ENCODE data around the gene TTLL13. TPM values are rescaled to one million over a fixed set of nuclear protein-coding genes. Genes with fewer than 3 reads are reported as not detected.

The TTLL13 gene
- total and polyA plus RNA-seq, 2 of the 4 experiments (the other 2 are of a cell fraction), result 0.10 TPM; not detected in 1

Small RNA genes within 50 kb of the gene (microRNA-seq; reads per million reads assigned to microRNA genes)
- gene AC091167.3 (ENCODE audit: insufficient read depth, insufficient read length), result not detected
- gene RN7SL736P (ENCODE audit: insufficient read depth, insufficient read length), result not detected

Small RNA genes within 50 kb of the gene (small RNA-seq; reads per million reads assigned to genes)
- gene AC091167.3 (0 reads per million in 5 experiments), gene RN7SL736P (0 reads per million in 5 experiments)

Other genes starting within 250 kb of the TTLL13 start
- gene ZNF710, start 248.2 kb upstream of the TTLL13 start, total RNA-seq (2012; rRNA removed), result 8.2 and 8.9 TPM in 2 replicates
- gene ZNF710, start 248.2 kb upstream of the TTLL13 start, polyA plus RNA-seq (2012; rRNA removed), result 7.6 and 9.2 TPM in 2 replicates
- 87.2 and 118 TPM in 2 replicates for gene IDH2, start 147.1 kb upstream of the TTLL13 start, total RNA-seq (2012; rRNA removed)
- gene IDH2, start 147.1 kb upstream of the TTLL13 start, polyA plus RNA-seq (2012; rRNA removed), result 84.2 and 84.9 TPM in 2 replicates
- 5.0 and 6.9 TPM in 2 replicates for gene SEMA4B, start 48.2 kb upstream of the TTLL13 start, total RNA-seq (2012; rRNA removed)
- gene SEMA4B, start 48.2 kb upstream of the TTLL13 start, polyA plus RNA-seq (2012; rRNA removed), result 22.5 and 27.5 TPM in 2 replicates
- 29.4 and 31.5 TPM in 2 replicates for gene CIB1, start 15.6 kb upstream of the TTLL13 start, total RNA-seq (2012; rRNA removed)
- gene CIB1, start 15.6 kb upstream of the TTLL13 start, polyA plus RNA-seq (2012; rRNA removed), result 94.1 and 102 TPM in 2 replicates
- 3.9 and 4.1 TPM in 2 replicates for gene GDPGP1, start 15.3 kb upstream of the TTLL13 start, total RNA-seq (2012; rRNA removed)
- 1.3 and 2.3 TPM in 2 replicates for gene GDPGP1, start 15.3 kb upstream of the TTLL13 start, polyA plus RNA-seq (2012; rRNA removed)
- gene NGRN, start 16.1 kb downstream of the TTLL13 start, total RNA-seq (2012; rRNA removed), result 39.6 and 44.2 TPM in 2 replicates
- gene NGRN, start 16.1 kb downstream of the TTLL13 start, polyA plus RNA-seq (2012; rRNA removed), result 40.3 and 46.2 TPM in 2 replicates
- gene ZNF774, start 102.7 kb downstream of the TTLL13 start, total RNA-seq (2012; rRNA removed), result 1.1 TPM in 2 replicates
- 0.90 and 0.91 TPM in 2 replicates for gene ZNF774, start 102.7 kb downstream of the TTLL13 start, polyA plus RNA-seq (2012; rRNA removed)
- 207 and 246 TPM in 2 replicates for gene IQGAP1, start 138.7 kb downstream of the TTLL13 start, total RNA-seq (2012; rRNA removed)
- 87.5 and 93.4 TPM in 2 replicates for gene IQGAP1, start 138.7 kb downstream of the TTLL13 start, polyA plus RNA-seq (2012; rRNA removed)

All from IMR-90 (cell line).